ENCODE results near the gene RAD18. TPM values are rescaled to one million over a fixed set of nuclear protein-coding genes. Genes with fewer than 3 reads are reported as not detected.

Gene RAD18, protein sequence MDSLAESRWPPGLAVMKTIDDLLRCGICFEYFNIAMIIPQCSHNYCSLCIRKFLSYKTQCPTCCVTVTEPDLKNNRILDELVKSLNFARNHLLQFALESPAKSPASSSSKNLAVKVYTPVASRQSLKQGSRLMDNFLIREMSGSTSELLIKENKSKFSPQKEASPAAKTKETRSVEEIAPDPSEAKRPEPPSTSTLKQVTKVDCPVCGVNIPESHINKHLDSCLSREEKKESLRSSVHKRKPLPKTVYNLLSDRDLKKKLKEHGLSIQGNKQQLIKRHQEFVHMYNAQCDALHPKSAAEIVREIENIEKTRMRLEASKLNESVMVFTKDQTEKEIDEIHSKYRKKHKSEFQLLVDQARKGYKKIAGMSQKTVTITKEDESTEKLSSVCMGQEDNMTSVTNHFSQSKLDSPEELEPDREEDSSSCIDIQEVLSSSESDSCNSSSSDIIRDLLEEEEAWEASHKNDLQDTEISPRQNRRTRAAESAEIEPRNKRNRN
- 3.4 and 13.5 TPM in 2 replicates for total RNA-seq (ENCODE audit: low replicate concordance)

DNA sequence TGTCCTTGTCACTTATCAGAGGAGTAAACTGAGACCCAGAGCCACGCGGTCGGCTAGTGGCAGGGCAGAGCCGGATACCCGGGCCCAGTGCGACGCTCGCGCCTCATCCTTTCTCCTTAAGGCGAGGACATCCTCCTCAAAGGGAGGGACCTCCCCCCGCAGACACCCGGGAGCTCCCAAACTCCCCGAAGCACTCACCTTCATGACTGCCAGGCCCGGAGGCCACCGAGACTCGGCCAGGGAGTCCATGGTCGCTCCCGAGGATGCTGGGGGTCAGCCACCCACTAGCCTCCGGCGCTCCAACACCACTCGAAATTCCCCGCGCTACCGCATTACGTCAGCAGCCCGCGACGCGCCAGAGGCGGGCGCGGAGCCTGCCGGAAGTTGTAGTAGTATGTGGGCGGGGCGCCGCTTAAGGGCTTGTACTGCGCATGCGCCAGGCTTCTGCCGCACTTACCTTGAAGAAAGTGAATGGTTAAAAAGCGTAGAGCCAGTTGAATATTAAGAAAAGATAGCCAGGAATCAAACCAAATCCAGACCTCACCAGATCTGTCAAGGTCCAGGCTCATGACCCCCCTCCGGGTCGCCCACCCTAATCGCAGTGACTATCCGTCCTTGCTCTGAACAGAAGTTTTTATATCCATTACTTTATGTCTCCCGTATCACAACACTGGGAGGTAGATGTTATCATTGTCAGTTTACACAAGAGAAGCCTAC lies at the start of gene RAD18:
Gene RAD18 (minus strand): TSS at position 336 of the 717 bp plus-strand sequence. CDS start 87 bp downstream, at position 249.

Other genes with a start within 250 kb of the RAD18 start
- under 0.01 and 0.08 TPM in 2 replicates for gene CAV3, start 229.7 kb downstream of the RAD18 start, total RNA-seq (ENCODE audit: low replicate concordance)
- 1.2 and 35.9 TPM in 2 replicates for gene OXTR, start 193.9 kb downstream of the RAD18 start, total RNA-seq (ENCODE audit: low replicate concordance)

Measured in smooth muscle cell of the coronary artery (primary cell).